HG03135 (cell line): ENCODE results near the gene ECE1.

Experiments
- ATAC-seq: cut with Tn5 transposase; IDR thresholded peaks from one replicate; pipeline ENCODE4 v1.9.1; 2021; ENCODE audit warnings: mild to moderate bottlenecking, moderate library complexity; ENCODE audit not compliant: unreplicated experiment

The ECE1 gene

DNA sequence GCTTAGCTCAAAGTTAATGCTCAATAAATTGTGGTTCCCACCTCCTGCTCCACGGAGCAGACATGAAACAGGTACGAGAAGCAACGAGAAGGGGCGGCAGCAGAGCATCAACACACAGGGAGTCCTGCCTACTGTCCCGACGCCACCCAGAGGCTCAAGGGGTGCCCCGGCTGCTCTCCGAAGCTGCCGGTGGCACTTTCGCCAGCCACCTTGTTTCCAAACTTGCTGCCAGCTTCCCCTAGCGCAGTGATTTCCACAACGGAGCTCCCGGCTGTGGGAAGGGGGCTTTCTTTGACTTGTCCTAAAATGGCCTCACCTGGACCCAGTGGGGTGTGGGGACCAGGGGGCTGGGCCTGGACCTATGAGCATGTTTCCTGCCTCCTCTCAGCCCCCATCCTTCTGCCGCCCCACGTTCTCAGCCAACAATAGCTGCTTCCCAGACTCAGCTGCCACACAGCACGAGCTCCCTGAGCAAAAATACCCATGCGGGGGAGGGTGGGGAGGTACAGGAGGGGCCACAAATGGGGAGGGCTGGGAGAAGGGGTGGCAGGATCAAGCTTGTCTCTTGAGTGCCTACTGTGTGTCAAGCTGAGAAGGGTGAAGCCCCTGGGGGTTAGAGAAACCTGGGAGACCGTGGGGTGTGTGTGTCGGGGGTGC lies 35.6 kb upstream of the ECE1 start:
- no peak for ATAC-seq

DNA sequence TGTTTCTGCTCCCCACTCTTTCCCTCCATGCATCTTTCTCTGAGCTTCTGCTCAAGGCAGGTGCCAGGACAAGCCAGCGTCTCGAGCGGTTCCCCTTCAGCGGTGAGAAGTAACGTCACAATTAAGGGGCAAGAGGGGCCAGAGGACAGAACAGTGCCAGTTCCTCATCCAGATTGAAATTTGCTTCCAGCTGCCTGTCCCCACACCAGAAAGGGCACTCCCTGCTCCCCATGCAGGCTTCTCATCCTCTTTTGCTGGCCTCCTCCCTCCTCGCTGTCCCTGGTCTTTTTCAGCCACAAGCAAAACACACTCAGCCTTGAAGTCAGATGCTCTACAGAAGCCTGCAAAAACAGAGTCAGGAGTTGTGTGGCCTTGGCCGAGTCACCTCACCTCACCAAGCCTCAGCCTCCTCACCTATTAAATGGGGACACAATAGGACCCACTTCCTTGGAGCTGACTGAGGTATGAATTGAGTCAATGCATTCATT lies 35.0 kb upstream of the ECE1 start:
- ATAC-seq: no peak

DNA sequence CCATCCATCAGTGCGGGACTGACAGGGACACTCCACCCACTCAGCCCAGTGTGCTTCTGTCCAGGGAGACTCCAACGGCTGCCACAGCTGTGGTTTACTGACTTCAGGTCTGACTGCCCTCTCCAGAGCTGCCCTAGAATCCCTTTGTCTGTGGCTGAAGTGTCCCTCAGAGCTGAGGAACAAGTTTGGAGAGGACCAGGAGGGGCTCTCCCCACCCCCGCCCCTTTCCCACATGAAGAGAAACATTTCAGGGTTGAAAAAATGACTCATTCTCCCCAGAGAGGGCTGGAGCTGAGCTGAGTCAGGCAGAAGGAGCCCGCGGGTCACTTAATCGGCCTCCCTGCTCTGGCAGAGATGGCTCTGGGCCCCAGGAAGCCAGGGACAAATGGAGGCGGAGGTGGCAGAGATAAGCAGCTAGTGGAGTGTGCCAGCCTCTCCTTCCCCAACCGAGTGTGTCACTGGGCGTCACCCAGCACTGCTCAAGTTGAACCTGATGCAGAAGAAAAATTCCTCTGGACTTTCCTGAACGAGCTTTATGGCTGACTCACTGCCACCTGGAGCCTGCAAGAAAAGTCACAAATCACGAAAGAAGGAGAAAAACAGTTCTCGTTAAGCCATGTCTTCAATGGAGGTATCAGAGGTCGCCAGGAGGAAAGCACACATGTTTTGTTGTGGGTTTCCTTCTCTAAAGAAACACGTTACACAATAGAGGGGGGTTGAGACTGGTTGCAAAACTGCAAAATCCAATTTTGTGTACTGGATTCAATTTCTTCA lies 34.3 kb upstream of the ECE1 start:
- no peak for ATAC-seq

DNA sequence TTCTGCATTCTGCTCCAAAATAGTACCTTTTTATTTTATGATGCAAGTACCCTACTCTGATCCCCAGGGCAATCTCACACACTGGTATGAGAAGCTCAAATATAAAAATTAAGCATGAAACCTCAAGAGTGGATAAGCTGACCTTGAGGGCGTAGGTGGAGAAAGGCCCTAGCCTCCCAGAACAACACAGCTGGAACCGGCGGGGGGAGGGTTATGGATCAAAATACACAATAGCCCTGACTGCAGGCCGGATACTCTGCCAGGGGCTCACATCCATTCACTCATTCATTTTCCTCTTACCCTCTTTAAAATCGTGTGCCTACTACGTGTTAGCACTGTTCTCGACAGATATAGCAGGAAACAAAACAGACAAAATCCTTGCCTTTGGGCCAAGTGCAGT lies 32.8 kb upstream of the ECE1 start:
- no peak for ATAC-seq

DNA sequence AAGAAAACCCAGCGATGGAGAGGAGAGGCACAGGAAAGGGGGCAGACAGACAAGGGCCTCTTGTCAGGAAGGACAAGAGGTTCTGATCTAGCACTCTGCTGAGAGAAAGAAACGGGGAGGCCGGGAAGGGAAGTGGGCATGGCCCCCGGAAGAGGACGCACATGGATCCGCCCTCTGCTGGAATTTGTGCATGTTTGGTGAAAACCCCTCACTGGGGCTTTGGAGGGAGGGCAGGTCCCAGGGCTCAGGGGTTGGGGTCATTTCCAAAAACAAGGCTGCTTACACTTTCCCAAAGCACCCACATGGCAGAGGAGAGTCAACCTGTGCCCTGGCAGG lies 32.4 kb upstream of the ECE1 start:
- ATAC-seq: no peak

DNA sequence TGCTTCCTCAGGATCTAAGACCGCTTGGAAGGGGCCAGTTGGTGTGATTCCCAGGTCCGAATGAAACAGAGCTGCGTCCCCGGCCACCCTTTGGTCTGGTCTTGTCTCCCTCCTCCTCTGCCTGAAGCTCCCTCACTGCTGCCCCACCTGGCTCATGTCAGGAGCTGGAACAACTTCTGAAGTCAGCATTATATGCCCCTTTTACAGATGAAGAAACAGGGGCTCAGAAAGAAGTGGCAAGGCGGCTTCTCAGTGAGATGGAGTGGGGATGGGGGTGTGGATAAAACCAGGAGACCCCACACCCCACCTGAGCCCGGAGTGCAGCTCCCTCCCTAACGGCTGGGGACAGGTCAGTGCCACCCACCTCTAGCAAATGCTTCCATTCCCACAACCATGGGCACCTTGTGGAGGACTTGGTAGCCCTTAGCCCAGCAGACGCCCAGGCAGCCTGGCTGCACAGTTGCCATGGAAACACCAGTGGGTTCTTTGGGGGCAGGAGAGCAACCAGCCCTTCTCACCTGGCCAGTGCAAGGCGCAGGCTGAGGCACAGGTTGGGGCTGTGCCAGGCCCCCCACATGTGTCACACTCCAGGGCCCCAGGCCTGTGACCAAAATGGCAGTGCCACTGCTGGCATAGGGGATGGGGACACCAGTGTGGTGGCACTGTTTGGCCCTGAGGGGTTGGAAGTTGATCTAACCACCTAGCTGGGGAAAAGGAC lies 31.9 kb upstream of the ECE1 start:
- no peak for ATAC-seq

DNA sequence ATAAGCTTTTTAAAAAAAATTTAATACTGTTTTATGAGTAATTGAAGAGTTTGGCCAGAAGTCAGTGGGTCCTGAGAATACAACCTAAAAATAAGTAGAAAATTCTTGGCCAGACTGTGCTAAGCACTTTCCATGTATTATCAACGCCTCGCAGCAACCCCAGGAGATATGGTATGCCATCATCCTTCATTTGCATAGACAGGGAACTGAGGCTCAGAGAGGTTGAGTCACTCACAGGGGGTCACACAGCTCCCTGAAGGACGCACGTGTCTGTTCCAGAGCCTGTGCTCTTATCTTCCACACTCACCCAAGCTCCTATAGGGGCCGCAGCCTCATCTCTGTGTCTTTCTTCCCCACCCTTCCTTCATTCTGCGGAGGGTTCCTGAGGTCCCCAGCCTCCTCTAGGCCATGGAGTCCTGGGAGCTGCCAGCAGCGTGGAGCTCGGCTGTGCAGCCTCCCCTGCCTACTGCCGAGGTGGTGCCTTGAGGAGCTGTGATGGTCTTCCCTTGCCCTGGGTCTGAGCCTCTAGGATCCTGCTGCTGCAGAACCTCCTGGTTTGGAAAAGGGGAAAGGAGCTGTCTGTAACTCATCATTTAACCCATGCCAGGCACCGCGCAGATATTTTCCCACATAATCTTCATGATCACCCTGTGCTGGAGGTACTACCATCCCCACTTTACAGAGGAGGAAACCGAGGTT lies 30.3 kb upstream of the ECE1 start:
- ATAC-seq: no peak

DNA sequence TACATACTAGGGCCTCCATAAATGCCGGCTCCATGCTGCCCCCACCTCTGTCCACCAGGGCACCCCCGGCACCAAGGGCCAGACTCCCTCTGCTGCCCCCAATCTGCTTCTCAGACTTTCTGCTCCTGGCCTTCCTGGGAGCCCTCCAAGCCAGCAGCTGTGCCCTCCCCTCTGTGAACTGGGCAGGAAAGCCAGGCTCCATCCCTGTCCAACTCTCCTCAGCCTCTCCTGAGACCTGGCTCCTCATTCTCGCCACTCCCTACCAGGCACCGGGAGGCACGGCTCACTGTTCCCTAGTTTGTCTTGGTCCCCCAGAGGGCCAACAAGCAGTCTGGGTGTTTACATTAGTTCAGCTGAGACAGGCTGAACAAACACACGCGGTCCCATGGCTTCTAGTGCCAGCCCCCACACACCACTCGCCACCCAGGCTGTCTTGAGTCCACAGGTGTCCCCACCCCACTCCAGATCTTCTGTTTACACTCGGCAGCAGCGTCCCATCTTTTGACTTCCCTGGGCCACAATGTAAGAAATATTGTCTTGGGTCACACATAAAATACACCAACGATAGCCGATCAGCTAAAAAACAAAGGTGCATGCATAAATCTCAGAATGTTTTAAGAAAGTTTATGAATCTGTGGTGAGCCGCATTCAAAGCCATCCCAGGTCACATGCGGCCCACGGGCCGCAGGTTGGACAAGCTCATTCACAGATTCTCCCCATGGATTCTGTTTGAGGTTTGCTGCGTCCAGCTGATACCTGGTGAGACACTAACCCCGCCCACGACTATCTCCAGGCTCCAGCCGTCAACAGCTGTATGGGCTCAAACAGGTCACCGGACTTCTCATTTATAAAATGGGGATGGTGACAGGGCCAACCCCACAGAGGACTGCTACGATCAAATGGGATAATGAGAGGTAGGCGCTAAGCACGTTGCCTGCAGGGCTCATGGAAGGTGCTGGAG lies 29.5 kb upstream of the ECE1 start:
- no peak for ATAC-seq

DNA sequence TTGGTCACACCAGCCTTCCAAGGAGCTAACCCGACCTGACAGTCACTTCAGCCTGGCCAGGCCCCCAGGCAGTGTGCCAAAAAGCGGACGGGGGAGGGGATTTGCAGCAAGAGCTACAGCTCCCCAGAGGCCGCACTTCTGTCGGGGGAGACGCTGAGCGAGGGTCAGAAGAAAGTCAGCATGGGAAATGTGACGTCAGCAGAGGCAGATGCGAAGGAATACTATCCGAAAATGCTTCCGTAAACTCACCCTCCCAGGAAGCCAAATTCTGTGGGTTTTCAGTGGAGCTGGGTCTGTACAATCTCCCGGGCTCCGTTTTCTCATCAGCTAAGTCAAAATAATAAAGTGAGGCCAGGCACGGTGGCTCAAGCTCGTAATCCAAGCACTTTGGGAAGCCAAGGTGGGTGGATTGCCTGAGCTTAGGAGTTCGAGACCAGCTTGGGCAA lies 28.5 kb upstream of the ECE1 start:
- no peak for ATAC-seq

DNA sequence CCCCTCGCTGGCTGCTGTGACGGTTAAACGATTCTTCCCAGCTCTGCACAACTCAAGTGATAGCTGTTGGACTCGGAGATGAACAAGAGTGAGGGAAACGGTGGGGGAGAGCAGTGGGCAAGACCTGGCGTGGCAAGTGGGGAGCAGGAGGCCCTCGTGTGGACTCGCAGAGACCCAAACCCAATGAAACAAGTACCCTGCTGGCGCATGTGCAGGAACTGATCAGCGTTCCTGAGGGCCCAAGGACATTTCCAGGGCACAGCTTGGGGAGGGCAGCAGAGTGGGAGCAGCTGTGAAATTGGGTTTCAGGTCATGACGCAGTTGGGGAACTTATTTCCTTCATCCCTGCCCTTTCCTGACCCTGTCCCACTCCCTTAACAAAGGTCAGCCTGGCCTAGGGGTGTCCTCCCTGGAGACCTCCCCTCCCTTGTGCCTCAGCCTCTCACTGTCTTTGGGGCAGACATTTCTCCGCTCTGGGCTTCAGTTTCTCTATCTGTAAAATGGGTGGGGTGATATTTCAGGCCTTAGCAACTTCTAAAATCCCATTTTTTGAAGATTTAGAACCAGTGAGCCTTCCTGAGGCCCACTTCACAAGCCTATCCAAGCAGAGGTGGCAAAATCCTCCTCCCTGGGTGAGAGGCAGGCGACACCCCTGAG lies 27.9 kb upstream of the ECE1 start:
- ATAC-seq: no peak

DNA sequence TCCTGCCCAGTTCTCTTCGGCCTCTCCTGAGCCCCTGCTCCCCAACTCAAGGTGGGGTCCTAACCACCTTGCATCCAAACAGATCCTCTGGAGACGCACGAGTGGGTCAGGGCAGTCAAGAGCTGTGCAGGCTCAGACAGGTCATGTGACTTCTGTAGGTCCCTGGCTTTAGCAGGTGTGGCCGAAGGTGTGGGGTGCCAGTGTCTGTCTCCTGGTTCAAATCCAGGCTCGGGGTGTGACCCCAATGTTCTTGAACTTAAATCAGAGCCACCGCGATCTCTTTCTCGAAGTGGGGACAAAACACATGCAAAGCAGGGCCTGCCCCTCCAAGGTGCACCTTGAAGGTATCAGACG lies 27.4 kb upstream of the ECE1 start:
- no peak for ATAC-seq

DNA sequence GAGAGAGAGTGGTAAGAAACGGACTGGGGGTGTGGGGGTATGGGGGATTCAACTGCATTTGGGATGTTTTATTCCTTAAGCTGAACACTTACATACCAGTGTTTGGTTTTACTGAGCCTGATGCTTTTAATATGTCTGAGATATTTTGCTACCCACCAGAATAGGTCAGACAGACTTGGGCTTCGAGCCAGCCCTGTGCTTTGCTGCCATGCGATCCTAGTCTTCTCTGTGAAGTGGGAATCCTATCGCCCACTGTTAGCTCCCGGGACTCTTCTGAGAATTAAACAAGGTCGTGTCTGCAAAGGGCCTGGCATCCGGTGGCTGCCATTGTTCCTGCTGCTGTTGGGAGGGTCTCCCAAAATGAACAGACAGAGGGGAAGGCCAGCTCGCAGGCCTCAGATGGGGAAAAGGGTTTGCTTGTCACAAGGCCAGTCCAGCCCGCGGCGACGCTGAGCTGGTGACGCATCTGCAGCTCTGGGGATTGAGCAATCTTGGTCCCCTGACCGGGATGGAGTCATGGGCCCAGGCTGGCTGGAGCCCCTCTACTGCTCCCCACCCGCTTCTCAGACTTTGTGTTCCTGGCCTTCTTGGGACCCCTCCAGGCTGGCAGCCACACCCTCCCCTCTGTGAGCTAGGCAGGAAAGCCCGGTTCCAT lies 26.9 kb upstream of the ECE1 start:
- ATAC-seq: no peak

DNA sequence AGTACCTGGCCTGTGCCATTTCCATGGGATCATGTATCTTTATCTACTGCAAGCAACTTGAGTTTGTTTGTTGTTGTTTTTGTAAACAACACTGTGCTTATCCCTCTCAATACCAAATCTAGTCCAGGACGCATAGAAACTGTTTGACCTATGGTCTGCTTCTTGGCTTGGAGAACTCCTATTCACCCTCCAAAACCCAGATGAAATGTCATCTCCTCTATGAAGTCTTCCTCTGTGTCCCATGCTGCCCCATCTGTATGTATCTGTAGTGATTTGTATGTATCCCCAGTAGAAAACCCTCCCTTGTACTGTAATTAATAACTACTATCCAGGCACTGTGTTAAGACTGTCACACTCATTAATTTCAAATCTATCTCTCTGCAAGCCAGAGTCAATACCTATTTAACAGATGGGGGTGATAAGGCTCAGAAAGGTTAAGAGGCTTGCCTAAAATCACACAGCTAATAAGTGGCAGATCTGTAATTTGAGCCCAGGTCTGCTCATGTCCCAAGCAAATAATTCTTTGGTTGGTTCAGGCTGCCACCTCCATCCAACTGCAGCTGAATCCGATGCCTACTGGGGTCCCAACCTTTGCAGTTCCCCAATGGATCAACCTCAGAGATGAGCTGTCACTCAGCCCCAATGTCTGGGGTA lies 24.6 kb upstream of the ECE1 start:
- ATAC-seq: no peak

DNA sequence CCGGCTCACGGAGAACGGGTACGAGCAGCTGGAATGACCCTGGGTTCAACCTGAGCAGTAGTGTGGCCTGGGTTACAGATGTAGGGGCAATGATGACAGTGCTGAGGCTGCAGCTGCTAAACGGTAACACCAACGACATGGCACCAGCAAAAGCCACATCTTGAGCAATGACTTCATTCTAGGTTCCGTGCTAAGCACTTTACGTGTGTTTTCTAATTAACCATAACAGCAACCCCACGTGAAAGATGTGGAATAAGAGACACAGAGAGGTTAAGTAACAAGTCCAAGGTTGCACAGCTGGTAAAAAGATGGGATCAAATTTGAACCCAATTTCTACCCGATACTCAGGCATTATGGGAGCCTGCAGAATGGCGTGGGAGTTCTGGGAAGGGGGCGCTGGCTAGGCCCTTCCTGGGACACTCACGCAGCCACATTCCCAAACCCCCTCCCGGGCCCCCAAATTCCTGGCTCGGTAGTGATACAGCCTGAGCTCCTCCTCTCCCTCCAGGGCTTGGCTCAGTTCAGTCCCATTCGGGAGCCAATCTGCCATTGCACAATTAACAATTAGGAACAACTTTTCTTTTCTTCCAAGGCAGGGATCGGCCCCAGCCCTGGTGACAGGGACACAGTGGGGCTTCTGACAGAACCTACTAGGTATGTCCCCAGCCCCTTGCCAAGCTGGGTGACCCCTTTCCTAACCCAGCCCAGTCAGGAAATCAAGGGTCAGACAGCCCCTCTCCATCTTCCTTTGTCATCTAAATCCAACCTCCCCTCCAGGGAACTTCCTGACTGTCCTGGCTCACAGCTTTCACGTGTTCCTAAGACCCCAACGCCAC lies 23.8 kb upstream of the ECE1 start:
- ATAC-seq: no peak

DNA sequence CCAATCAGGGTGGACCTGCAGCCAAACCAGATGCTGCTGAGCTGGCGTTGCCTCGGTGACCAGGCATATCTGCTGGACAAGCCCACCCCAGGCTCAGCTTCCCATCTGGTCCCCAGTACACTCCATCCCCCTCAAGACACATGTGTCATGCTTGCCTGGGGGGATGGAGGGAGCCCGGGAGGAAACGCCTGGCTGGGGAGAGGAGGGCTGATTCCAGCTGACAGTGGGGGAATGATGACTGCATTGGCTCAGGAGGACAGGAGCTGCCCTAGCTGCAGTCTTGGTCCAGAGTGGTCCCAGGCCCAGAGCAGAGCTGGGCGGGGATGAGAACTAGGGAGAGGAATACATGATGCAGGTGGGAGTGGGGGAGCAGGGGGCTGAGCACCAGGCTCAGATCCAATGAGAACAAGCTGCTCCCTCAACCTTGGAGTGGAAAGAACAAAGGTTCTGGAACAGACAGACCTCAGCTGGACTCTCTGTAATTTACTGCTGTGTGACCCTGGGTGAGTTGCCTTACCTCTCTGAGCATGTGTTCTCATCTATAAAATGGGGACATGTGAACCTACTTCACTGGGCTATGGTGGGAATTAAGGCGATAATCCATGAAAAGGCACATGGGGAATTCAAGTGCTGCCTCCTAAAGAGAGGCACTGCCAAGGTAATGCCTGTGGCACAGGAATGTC lies 23.1 kb upstream of the ECE1 start:
- no peak for ATAC-seq

DNA sequence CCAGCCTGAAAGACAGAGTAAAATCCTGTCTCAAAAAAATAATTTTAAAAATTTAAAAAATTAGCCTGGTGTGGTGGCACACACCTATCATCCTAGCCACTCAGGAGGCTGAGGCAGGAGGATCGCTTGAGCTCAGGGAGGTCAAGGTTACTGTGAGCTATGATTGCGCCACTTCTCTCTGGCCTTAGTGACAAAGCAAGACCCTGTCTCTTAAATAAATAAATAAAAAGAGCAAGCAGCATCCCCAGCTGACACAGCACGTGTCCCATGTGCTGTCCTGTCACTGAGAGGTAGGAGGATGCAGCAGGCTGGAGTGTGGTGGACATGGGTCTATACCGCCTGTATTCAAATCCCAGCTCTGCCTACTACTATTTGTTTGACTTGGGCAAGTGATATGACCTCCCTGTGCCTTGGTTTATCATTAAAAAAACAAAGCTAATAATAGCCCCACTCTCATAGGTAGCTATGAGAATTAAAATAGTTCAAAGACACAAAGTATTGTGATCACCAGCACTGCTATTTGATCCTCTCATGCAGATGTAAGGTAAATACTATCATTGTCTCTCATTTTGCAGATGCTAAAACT lies 22.2 kb upstream of the ECE1 start:
- no peak for ATAC-seq

DNA sequence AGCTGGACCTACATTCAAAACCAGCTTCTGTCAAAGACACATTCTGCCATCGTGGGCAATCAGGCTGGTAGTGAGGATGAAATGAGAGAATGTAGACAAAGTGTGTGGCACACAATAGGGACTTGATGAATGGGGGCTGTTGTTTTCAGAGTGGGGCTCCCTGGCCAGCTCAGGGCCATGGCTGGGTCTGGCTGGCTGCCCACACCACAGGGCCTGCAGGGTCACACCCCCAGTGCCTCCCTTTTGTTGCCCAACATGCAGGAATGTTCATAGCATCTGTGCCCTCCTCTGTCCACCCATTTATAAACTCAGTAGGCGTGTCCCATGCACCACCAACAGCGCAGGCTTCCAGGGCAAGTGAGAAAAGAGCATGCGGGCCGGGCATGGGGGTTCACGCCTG lies 20.8 kb upstream of the ECE1 start:
- no peak for ATAC-seq
